Stomach smooth muscle (tissue), 2 donors: Measurements from ENCODE around the gene PCDHGA8.
"Not testable (repeated sequence)": the region's sequence is repeated elsewhere in the genome, so short reads cannot be mapped to it uniquely, and the experiment has no call there.

Source experiments
- H3K27ac ChIP-seq: one replicate; pipeline ENCODE4 v1.7.0; 2013; ENCODE audit warnings: mild to moderate bottlenecking, low read length, inconsistent platforms
- H3K27me3 ChIP-seq, 2 donors: one replicate each; pipeline ENCODE4 v1.7.0; 2013; ENCODE audit warnings: low read length in 2 of 2; ENCODE audit not compliant: insufficient read depth in 2 of 2, control insufficient read depth in 1 of 2
- H3K36me3 ChIP-seq, 2 donors: one replicate each; pipeline ENCODE4 v1.7.0; 2013; ENCODE audit warnings: low read length in 2 of 2; ENCODE audit not compliant: control insufficient read depth in 2 of 2, insufficient read depth in 2 of 2
- H3K4me1 ChIP-seq: one replicate; pipeline ENCODE4 v1.7.0; 2013; ENCODE audit warnings: low read length; ENCODE audit not compliant: control insufficient read depth, insufficient read depth
- H3K4me3 ChIP-seq, 2 donors: one replicate each; pipeline ENCODE4 v1.7.0; 2013; ENCODE audit warnings: low read length in 2 of 2
- H3K9ac ChIP-seq, 2 donors: one replicate each; pipeline ENCODE4 v1.7.0; 2013; ENCODE audit warnings: low read length in 2 of 2, mild to moderate bottlenecking in 1 of 2
- H3K9me3 ChIP-seq, 2 donors: one replicate each; pipeline ENCODE4 v1.7.0; 2013; ENCODE audit warnings: low read length in 2 of 2; ENCODE audit not compliant: control insufficient read depth in 2 of 2
- donor health status: healthy.
- donor health status: Pancreatic carcinoma.

PCDHGA8 gene

GRCh38 chr5:141389153-141390042 lies 3.0 kb upstream of the PCDHGA8 start:
- Histone ChIP-seq H3K4me3 (peak overlapping the region; percentile 29 to 38), H3K27me3 (peaks cover 0 to 3% of the 10 kb centered on the region in 2 donors), H3K36me3 (peaks cover 0 to 3% of the 10 kb centered on the region in 2 donors), H3K9me3 (peaks cover 49 to 75% of the 10 kb centered on the region in 2 donors), H3K4me1 (no peaks in the 10 kb centered on the region), H3K27ac (no peak overlapping the region), H3K9ac (no peak overlapping the region)

- no peak overlapping the region for H3K27ac ChIP-seq
- peaks cover 35 to 76% of the 10 kb centered on the region in 2 donors for H3K9me3 ChIP-seq
- H3K9ac ChIP-seq, result no peak overlapping the region
- peak overlapping the region in 1 of 2 donors; percentile 31 for H3K4me3 ChIP-seq
- H3K27me3 ChIP-seq, result peaks cover 0 to 3% of the 10 kb centered on the region in 2 donors
- peaks cover 2 to 3% of the 10 kb centered on the region in 2 donors for H3K36me3 ChIP-seq
- H3K4me1 ChIP-seq, result no peaks in the 10 kb centered on the region
Measured at GRCh38 chr5:141393267-141393666, 834 bp downstream of the PCDHGA8 start.

GRCh38 chr5:141394401-141395187 lies 2.2 kb downstream of the PCDHGA8 start:
- H3K27me3 ChIP-seq, H3K36me3 ChIP-seq, H3K4me1 ChIP-seq, H3K4me3 ChIP-seq, H3K9ac ChIP-seq, H3K27ac ChIP-seq: not testable (repeated sequence)
- H3K9me3 ChIP-seq, result peaks cover 32 to 76% of the 10 kb centered on the region in 2 donors

DNA sequence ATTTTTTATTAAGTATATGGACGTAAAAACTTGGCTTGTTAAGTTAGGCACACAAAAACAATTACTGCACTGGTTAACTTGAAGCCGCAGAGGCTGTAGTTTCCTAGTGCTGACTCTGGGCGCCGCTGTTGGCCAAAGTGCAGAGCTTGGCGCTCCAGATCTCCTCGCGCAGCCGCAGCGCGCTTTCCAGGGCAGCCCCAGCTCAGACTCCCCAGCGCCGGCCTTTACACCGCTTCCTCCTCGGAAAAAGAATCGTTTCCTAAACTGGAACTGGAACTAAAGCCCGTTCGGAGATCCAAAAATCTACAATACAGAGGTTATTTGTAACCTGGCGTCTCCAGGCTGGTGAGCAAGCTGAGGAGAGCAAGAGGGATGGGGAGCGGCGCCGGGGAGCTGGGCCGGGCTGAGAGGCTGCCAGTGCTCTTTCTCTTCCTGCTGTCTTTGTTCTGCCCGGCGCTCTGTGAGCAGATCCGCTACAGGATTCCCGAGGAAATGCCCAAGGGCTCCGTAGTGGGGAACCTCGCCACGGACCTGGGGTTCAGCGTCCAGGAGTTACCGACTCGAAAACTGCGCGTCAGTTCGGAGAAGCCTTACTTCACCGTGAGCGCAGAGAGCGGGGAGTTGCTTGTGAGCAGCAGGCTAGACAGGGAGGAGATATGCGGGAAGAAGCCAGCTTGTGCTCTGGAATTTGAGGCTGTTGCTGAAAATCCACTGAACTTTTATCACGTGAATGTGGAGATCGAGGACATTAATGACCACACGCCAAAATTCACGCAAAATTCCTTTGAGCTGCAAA lies 5.5 kb downstream of the PCDHGA8 start, which contains the start of gene PCDHGB5:
PCDHGB5 (plus strand) TSS at position 192 of the 796 bp plus-strand sequence; CDS start at position 373, 181 bp downstream.
- H3K27me3 ChIP-seq, H3K9ac ChIP-seq, H3K36me3 ChIP-seq, H3K27ac ChIP-seq, H3K4me1 ChIP-seq: not testable (repeated sequence)
- H3K4me3 ChIP-seq, result peak within 1 kb of the TSS; percentile 55 to 62
- H3K9me3 ChIP-seq, result peaks cover 18 to 71% of the 10 kb centered on the region in 2 donors

DNA sequence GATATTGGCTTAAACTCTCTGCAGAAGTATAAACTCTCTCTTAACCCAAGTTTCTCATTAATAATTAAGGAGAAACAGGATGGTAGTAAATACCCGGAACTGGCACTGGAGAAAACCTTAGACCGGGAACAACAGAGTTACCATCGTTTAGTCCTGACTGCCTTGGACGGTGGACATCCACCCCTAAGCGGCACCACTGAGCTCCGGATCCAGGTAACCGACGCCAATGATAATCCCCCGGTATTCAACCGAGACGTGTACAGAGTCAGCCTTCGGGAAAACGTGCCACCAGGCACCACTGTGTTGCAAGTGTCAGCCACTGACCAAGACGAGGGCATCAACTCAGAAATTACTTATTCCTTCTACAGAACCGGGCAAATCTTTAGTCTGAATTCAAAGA lies 6.2 kb downstream of the PCDHGA8 start:
- Histone ChIP-seq H3K4me1 (no peaks in the 10 kb centered on the region), H3K9ac (no peak overlapping the region), H3K9me3 (peaks cover 16 to 71% of the 10 kb centered on the region in 2 donors), H3K27ac (no peak overlapping the region), H3K27me3 (no peaks in the 10 kb centered on the region), H3K36me3 (peaks cover 0 to 2% of the 10 kb centered on the region in 2 donors), H3K4me3 (peak overlapping the region; percentile 55 to 62)

DNA sequence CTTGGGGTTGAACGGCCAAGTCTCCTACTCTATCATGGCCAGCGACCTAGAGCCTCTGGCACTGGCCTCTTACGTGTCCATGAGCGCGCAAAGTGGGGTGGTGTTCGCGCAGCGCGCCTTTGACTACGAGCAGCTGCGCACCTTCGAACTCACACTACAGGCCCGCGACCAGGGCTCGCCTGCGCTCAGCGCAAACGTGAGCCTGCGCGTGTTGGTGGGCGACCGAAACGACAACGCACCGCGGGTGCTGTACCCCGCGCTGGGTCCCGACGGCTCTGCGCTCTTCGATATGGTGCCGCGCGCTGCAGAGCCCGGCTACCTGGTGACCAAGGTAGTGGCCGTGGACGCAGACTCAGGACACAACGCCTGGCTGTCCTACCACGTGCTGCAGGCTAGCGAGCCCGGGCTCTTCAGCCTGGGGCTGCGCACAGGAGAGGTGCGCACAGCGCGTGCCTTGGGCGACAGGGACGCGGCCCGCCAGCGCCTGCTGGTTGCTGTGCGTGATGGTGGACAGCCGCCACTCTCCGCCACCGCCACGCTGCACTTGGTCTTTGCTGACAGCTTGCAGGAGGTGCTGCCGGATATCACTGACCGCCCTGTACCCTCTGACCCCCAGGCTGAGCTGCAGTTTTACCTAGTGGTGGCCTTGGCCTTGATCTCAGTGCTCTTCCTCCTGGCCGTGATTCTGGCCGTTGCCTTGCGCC lies 7.3 kb downstream of the PCDHGA8 start:
- Histone ChIP-seq H3K36me3 (peaks cover 0 to 2% of the 10 kb centered on the region in 2 donors), H3K27ac (no peak overlapping the region), H3K4me1 (no peaks in the 10 kb centered on the region), H3K4me3 (peak overlapping the region; percentile 48 to 49), H3K9ac (no peak overlapping the region), H3K27me3 (no peaks in the 10 kb centered on the region), H3K9me3 (peaks cover 19 to 73% of the 10 kb centered on the region in 2 donors)

DNA sequence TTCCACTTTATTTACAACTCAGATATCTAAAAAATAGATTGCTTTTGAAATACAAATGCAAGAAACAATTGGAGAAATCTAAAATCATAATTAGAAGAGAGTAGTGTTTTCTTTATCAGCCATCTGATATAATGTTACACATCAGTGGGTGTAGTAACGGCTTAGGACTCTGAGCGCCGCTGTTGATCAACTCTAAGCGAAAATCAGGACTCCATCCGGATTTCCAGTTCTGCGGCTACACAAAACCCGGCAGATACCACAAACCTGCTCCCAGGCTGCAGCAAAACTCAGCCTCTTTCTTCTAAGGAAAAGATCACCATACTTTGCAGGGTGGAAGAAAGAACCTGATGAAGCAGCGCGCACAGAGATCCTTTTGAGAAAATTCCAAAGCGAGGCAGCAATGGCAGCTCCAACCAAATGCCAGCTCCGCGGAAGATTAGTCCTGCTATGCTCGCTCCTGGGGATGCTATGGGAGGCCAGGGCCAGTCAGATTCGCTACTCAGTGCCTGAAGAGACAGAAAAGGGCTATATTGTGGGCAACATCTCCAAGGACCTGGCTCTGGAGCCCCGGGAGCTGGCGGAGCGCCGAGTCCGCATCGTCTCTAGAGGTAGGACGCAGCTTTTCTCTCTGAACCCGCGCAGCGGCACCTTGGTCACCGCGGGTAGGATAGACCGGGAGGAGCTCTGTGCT lies 10.3 kb downstream of the PCDHGA8 start, which contains the start of gene PCDHGA9:
PCDHGA9 (plus strand) TSS at position 226 of the 691 bp plus-strand sequence; CDS start at position 401, 175 bp downstream.
- Histone ChIP-seq H3K27me3 (no peaks in the 10 kb centered on the region), H3K4me3 (peak within 1 kb of the TSS; percentile 60 to 65), H3K9ac (no peak within 1 kb of the TSS), H3K4me1 (no peaks in the 10 kb centered on the region), H3K27ac (no peak within 1 kb of the TSS), H3K9me3 (peaks cover 21 to 74% of the 10 kb centered on the region in 2 donors), H3K36me3 (no peaks in the 10 kb centered on the region)

GRCh38 chr5:141403387-141403786 lies 11.0 kb downstream of the PCDHGA8 start:
- peak overlapping the region; percentile 60 to 65 for H3K4me3 ChIP-seq
- no peaks in the 10 kb centered on the region for H3K4me1 ChIP-seq
- H3K9me3 ChIP-seq, result peaks cover 21 to 78% of the 10 kb centered on the region in 2 donors
- H3K27me3 ChIP-seq, result no peaks in the 10 kb centered on the region
- H3K9ac ChIP-seq, result no peak overlapping the region
- H3K36me3 ChIP-seq, result no peaks in the 10 kb centered on the region
- H3K27ac ChIP-seq, result no peak overlapping the region

GRCh38 chr5:141407790-141408505 lies 15.5 kb downstream of the PCDHGA8 start, which contains the start of gene PCDHGB6:
Gene PCDHGB6 (plus strand): TSS chr5:141408021. CDS start chr5:141408203, 182 bp downstream.
- H3K9ac ChIP-seq, H3K36me3 ChIP-seq, H3K4me1 ChIP-seq, H3K27ac ChIP-seq, H3K27me3 ChIP-seq: not testable (repeated sequence)
- Histone ChIP-seq H3K9me3 (peaks cover 34 to 78% of the 10 kb centered on the region in 2 donors), H3K4me3 (peak within 1 kb of the TSS; percentile 33 to 40)
